OCI-LY1 (cell line): ENCODE measurements around the gene CENPO.

Experiments
- CTCF ChIP-seq: fragments of 200-600 bp; sonication (generic), shearing (Covaris generic); IDR thresholded peaks from 2 replicates; pipeline ENCODE4 v1.5.1; 2017; ENCODE audit warnings: mild to moderate bottlenecking, antibody characterized with exemption, low read length, moderate library complexity, mixed read lengths
- EZH2 ChIP-seq: fragments of 200-600 bp; sonication (generic), shearing (Covaris generic); IDR thresholded peaks from 2 replicates; pipeline ENCODE4 v1.8.0; 2017; ENCODE audit warnings: borderline replicate concordance, mixed run types, mild to moderate bottlenecking, antibody characterized with exemption, low read length, moderate library complexity, mixed read lengths

- TF ChIP-seq CTCF (no peak), EZH2 (no peak)
Observed at GRCh38 chr2:24806661-24807036, 13.4 kb downstream of the CENPO start.
